GM19397 (cell line): ENCODE measurements around the gene SPEN.
A peak's percentile ranks its signal among the peaks of the same experiment; 100 is the strongest.
"Not testable (repeated sequence)": the region's sequence is repeated elsewhere in the genome, so short reads cannot be mapped to it uniquely, and the experiment has no call there.

Experiments
- ATAC-seq: cut with Tn5 transposase; IDR thresholded peaks from one replicate; pipeline ENCODE4 v1.9.1; 2021; ENCODE audit warnings: mild to moderate bottlenecking, moderate library complexity; ENCODE audit not compliant: unreplicated experiment

SPEN gene

GRCh38 chr1:15975358-15975804 lies 127.9 kb downstream of the SPEN start:
- ATAC-seq: peak; percentile 46

- ATAC-seq: peak; percentile 80
Measured at GRCh38 chr1:15975805-15976680, 128.5 kb downstream of the SPEN start, which contains the start of gene ZBTB17. ZBTB17 (minus strand) TSS chr1:15976101; CDS start chr1:15948495, 27,606 bp downstream.

GRCh38 chr1:15977947-15978346 lies 130.4 kb downstream of the SPEN start:
- not testable (repeated sequence) for ATAC-seq

- ATAC-seq: no peak
Measured at GRCh38 chr1:15981679-15982078, 134.2 kb downstream of the SPEN start.

GRCh38 chr1:15983275-15983674 lies 135.8 kb downstream of the SPEN start:
- no peak for ATAC-seq

- no peak for ATAC-seq
Measured at GRCh38 chr1:15985611-15986297, 138.2 kb downstream of the SPEN start.

- ATAC-seq: no peak
Measured at GRCh38 chr1:15988856-15989736, 141.6 kb downstream of the SPEN start.

GRCh38 chr1:15989776-15990175 lies 142.3 kb downstream of the SPEN start:
- no peak for ATAC-seq
